Right lobe of liver (tissue), 6 donors: ENCODE measurements around the gene PC. TPM values are rescaled to one million over a fixed set of nuclear protein-coding genes. Genes with fewer than 3 reads are reported as not detected.

Source experiments
- ATAC-seq, 4 donors: fragments of 200-7000 bp; cut with Tn5 transposase; one replicate each; pipeline ENCODE4 v1.9.1; 2020; ENCODE audit warnings: mild to moderate bottlenecking in 4 of 4, moderate library complexity in 4 of 4
- DNase-seq, 3 donors: peaks; one replicate each; pipeline ENCODE4 v3.0.0-alpha.2; 2020
- H3K27ac ChIP-seq, 3 donors: fragments of 200-600 bp; one replicate each; pipeline ENCODE4 v1.8.0; 2022
- H3K27me3 ChIP-seq, 2 donors: fragments of 200-600 bp; one replicate each; pipeline ENCODE4 v1.8.0; 2022
- H3K36me3 ChIP-seq, 4 donors: fragments of 200-600 bp; sonication (generic) in 1 of 4; one replicate each; pipeline versions ENCODE4 v1.5.1 to v1.8.0; 2017 to 2022; ENCODE audit warnings: control low read depth in 1 of 4
- H3K4me1 ChIP-seq, 4 donors: fragments of 200-600 bp; sonication (generic) in 1 of 4; one replicate each; pipeline versions ENCODE4 v1.5.1 to v1.8.0; 2017 to 2022; ENCODE audit warnings: control low read depth in 1 of 4
- H3K4me3 ChIP-seq, 3 donors: fragments of 200-600 bp; one replicate each; pipeline ENCODE4 v1.8.0; 2022
- H3K9me3 ChIP-seq, 4 donors: fragments of 200-600 bp; sonication (generic) in 1 of 4; one replicate each; pipeline versions ENCODE4 v1.5.1 to v1.8.0; 2017 to 2022; ENCODE audit warnings: control low read depth in 1 of 4
- CTCF ChIP-seq, 4 donors: fragments of 200-600 bp in 3 of 4; fragments of 450-650 bp in 1 of 4; IDR thresholded peaks; one replicate each; pipeline versions ENCODE4 v1.5.1 to v1.8.0; 2016 to 2022; ENCODE audit warnings: antibody characterized with exemption in 4 of 4, mild to moderate bottlenecking in 2 of 4
- POLR2A ChIP-seq: fragments of 450-650 bp; IDR thresholded peaks from one replicate; pipeline ENCODE4 v1.6.1; 2017; ENCODE audit warnings: antibody characterized with exemption, mild to moderate bottlenecking
- WGBS: methylation state at CpG from one replicate; pipeline ENCODE4 v1.1.6; 2018; ENCODE audit warnings: low coverage, low lambda C conversion rate; ENCODE audit not compliant: insufficient coverage; ENCODE audit errors: missing lambda C conversion rate; 5-methylcytosine and 5-hydroxymethylcytosine counted together
- intact Hi-C, 2 donors: fragments of 100-400 bp; cut with DNase I; formaldehyde crosslinking; loops; one replicate each; pipeline versions ENCODE4 v1.11.2 to v1.14.1; 2022
- total RNA-seq, 6 experiments: library from RNA; depleted of rRNA in 2 of 6; stranded (reverse); fragments of >200 nt in 2 of 6; fragmentation: NEBNext Ultra II Directional in 3 of 6; extraction: Animal tissue kit (Norgen Biotek cat#: 25700) in 3 of 6; gene quantifications; one replicate each; pipeline versions ENCODE4 v1.1.0 to v1.2.4, GENCODE V29; 2016 to 2023
- donor health status: DM: no; HTN: yes; CAD: no.
- donor health status: DM: no; HTN: no; CAD: no.
- donor health status: DM: no; HTN: no; CAD: no.
- donor health status: DM: no; HTN: yes; CAD: no.
- donor health status: DM: no; HTN: yes; CAD: no.

Gene PC
- total RNA-seq, 6 experiments from 2014 or later: 265 to 457 (median 317) TPM

DNA sequence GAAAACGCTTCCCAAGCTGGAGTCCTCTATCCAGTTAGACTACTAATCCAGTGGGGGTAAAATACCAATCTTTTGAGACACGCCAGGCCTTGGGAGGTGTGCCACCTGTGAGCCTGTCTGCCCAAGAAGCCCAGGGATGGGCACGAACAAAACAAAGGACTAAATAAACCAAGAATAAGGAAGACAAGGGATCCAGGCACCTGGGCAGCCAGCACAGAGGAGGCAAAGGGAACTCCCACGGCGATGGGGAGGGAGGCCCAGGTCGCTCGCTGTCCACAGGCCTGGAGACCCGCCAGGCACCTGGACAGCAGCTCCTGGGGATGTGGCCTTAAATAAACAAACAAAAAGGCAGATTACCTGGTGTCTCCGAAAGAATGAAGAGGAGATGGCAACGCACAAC is 69.9 kb downstream of the PC start:
- DNase-seq (peak in 2 of 3 donors; percentile 78 to 82), ATAC-seq (peak; percentile 45 to 76 (median 66))
- Histone ChIP-seq H3K4me3 (no peak overlapping the region), H3K36me3 (peaks cover 0 to 7% (median 0%) of the 10 kb centered on the region in 4 donors), H3K27me3 (no peaks in the 10 kb centered on the region), H3K9me3 (no peaks in the 10 kb centered on the region), H3K27ac (no peak overlapping the region), H3K4me1 (peaks cover 0 to 57% (median 20%) of the 10 kb centered on the region in 4 donors)
- no peak for TF ChIP-seq POLR2A
- TF ChIP-seq CTCF (IDR thresholded peaks at IDR 0.05): no peak
- WGBS: 36% methylated on average over 10 of the region's 10 CpGs
- intact Hi-C loops: no loop called here

GRCh38 chr11:66887526-66887925 is 70.7 kb downstream of the PC start:
- Histone ChIP-seq H3K27ac (no peak overlapping the region), H3K36me3 (peaks cover 0 to 7% (median 0%) of the 10 kb centered on the region in 4 donors), H3K4me3 (no peak overlapping the region), H3K4me1 (peaks cover 0 to 58% (median 23%) of the 10 kb centered on the region in 4 donors), H3K9me3 (no peaks in the 10 kb centered on the region), H3K27me3 (no peaks in the 10 kb centered on the region)
- intact Hi-C loops: no loop called here
- ATAC-seq: no peak
- TF ChIP-seq POLR2A (no peak), CTCF (IDR thresholded peaks at IDR 0.05) (no peak)
- WGBS: 62% methylated on average over 10 of the region's 11 CpGs
- no peak for DNase-seq

DNA sequence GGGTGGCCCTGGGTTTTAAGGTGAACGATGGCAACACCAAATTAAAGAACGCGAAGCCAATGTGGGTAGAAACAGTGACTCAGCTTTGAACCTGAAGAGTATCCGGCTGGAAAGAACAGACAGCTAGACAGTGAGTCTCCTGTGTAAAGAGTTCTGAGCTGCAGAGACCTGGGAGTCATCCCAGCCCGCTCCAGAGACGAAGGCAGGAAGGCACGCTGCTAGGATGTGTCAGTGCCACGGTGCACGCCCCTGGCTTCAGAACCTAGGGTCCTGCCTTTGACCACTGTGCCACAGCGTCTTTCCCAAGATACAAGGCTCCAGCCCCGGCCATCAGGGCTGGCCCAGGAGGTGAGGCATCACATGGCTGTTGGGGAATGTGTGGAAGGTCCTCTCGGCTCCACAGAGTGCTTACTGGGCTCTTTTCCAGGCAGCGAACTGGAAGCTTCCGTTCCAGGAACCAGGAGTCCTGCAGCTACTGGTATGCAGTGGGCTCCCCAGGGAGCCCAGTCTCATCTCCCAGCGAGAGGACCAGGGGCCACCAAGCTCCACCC is 71.4 kb downstream of the PC start:
- no peak for DNase-seq
- no peak overlapping the region for H3K4me3 ChIP-seq
- 57% methylated on average over 4 of the region's 15 CpGs for WGBS
- H3K36me3 ChIP-seq: peaks cover 0 to 7% (median 0%) of the 10 kb centered on the region in 4 donors
- H3K4me1 ChIP-seq: peaks cover 0 to 58% (median 21%) of the 10 kb centered on the region in 4 donors
- peak overlapping the region in 1 of 3 donors; percentile 15 for H3K27ac ChIP-seq
- peak; percentile 12 to 29 (median 24) for ATAC-seq
- TF ChIP-seq CTCF (IDR thresholded peaks at IDR 0.05) (no peak), POLR2A (no peak)
- H3K27me3 ChIP-seq: no peaks in the 10 kb centered on the region
- intact Hi-C loops: no loop called here
- no peaks in the 10 kb centered on the region for H3K9me3 ChIP-seq

- Histone ChIP-seq H3K4me3 (no peak overlapping the region), H3K9me3 (no peaks in the 10 kb centered on the region), H3K4me1 (peaks cover 0 to 64% (median 24%) of the 10 kb centered on the region in 4 donors), H3K27me3 (no peaks in the 10 kb centered on the region), H3K36me3 (peaks cover 0 to 7% (median 0%) of the 10 kb centered on the region in 4 donors), H3K27ac (no peak overlapping the region)
- intact Hi-C loops: no loop called here
- ATAC-seq (no peak), DNase-seq (no peak)
- TF ChIP-seq CTCF (IDR thresholded peaks at IDR 0.05) (no peak), POLR2A (no peak)
- WGBS: 78% methylated on average over 8 of the region's 11 CpGs
These were observed 72.2 kb downstream of the PC start for GRCh38 chr11:66885950-66886440.
